ENCODE measurements around the gene PLCXD1. TPM values are rescaled to one million over a fixed set of nuclear protein-coding genes. Genes with fewer than 3 reads are reported as not detected.

The PLCXD1 gene
- total and polyA plus RNA-seq, 9 of the 15 experiments (the other 6 are each of a cell fraction or from before 2014, with no cell fraction given), result 6.0 to 60.2 (median 39.5) TPM

DNA sequence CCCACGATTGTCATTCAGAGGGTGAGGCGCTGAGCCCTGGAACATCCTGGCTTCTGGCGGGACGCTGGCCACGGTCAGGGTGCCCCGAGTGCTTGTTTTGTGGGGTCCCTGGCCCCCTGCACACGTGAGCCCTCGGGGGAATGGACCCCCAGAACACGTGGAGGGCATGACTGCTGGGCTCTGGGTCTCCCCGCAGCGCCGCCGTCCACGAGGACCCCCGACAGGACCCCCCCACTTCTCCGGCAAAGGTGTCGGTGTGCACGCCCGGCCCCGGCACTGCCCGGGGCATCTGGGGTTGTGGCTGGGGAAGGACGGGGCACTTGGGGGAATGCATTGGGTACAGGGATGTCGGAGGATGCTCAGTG, 51.3 kb downstream of the PLCXD1 start:
- Histone ChIP-seq H3K27me3 (ENCODE audit: control insufficient read depth in 2 of 2, insufficient read depth in 2 of 2, low read length in 2 of 2) (no peaks in the 10 kb centered on the region), H2AFZ (ENCODE audit: low read depth, low read length) (no peak overlapping the region), H3K36me3 (ENCODE audit: control insufficient read depth, insufficient read depth, low read length) (no peaks in the 10 kb centered on the region), H4K20me1 (replicated peaks; ENCODE audit: control insufficient read depth, insufficient read depth, low read length) (no peaks in the 10 kb centered on the region), H3K4me3 (no peak overlapping the region), H3K4me1 (replicated peaks in 1 of 2; ENCODE audit: control insufficient read depth in 2 of 2, insufficient read depth in 2 of 2, low read length in 2 of 2) (peaks cover 0 to 3% of the 10 kb centered on the region in 2 experiments; a peak in 2 of 5 replicates), H3K27ac (ENCODE audit: extremely low read depth, low read depth, low read length) (no peak overlapping the region), H3K4me2 (ENCODE audit: insufficient read depth, low read length) (no peak overlapping the region), H3K79me2 (ENCODE audit: control insufficient read depth, insufficient read depth, low read length) (no peaks in the 10 kb centered on the region), H3K9me1 (ENCODE audit: control insufficient read depth, insufficient read depth, low read length) (no peaks in the 10 kb centered on the region), H3K9ac (ENCODE audit: insufficient read depth in 1 of 2, low read depth in 2 of 2, low read length in 2 of 2) (no peak overlapping the region), H3K9me3 (replicated peaks; ENCODE audit: control insufficient read depth, insufficient read depth, low read depth, low read length) (no peaks in the 10 kb centered on the region)
- intact Hi-C loops (cut with micrococcal nuclease), result no loop called here
- TF ChIP-seq ZNF263 (CRISPR knock-in tag; IDR thresholded peaks at IDR 0.05; ENCODE audit: borderline replicate concordance) (no peak), EP300 (IDR thresholded peaks at IDR 0.05; ENCODE audit: low read length) (no peak), ZZZ3 (IDR thresholded peaks at IDR 0.05) (no peak)
- in situ Hi-C loops (cut with MboI), result no loop called here
- ChIA-PET POLR2A (no interaction called here), CTCF (ENCODE audit: low intra/inter-chr PET ratio) (no interaction called here)
- no peak for ATAC-seq
- DNase-seq (ENCODE audit: extremely low read depth in 1 of 4, low spot score in 3 of 4), result no peak
- FAIRE-seq, result no peak
- no TSS peak for BruUV-seq (replicated peaks)
- 91% methylated on average over 13 of the region's 23 CpGs for WGBS (ENCODE audit: insufficient coverage, low coverage, missing lambda C conversion rate)

DNA sequence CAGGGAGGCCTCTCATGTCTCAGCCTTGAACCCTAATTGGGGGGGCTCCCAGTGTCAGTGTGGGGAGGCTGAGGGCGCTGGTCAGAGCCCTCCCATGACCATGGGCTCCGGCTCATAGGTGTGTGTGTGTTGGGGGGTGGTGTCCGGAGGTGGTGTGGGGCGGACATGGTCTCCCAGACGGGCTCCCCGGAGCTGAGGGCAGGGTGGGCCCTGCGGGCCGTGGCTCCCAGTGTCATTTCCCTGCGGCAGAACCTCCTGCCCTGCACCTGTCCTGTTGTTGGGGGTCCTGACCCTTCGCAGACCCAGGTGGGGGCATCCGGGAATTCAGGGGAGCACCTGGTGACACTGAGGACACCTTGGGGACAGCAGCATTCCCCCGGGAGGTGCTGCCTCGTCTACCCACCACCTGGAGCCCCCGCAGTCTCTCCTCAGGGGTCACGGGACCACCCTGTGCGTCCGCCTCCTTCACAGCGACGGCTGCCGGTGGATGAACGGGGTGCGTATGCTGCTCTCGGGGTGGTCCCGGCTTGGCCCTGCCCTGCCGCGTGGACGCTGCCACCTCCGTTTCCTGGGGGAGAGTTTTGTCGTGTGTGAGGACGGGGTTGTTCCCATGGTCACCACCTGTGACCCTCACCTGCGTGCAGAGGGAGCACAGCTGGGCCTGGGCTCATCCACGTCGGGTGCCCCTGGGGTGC, 51.9 kb downstream of the PLCXD1 start:
- no TSS peak for BruUV-seq (replicated peaks)
- no peaks in the 10 kb centered on the region for H4K20me1 ChIP-seq (replicated peaks; ENCODE audit: control insufficient read depth, insufficient read depth, low read length)
- no peaks in the 10 kb centered on the region for H3K79me2 ChIP-seq (ENCODE audit: control insufficient read depth, insufficient read depth, low read length)
- no peaks in the 10 kb centered on the region for H3K36me3 ChIP-seq (ENCODE audit: control insufficient read depth, insufficient read depth, low read length)
- TF ChIP-seq ZNF3 (CRISPR knock-in tag; IDR thresholded peaks at IDR 0.05), result no peak
- TF ChIP-seq, protein P1, sequence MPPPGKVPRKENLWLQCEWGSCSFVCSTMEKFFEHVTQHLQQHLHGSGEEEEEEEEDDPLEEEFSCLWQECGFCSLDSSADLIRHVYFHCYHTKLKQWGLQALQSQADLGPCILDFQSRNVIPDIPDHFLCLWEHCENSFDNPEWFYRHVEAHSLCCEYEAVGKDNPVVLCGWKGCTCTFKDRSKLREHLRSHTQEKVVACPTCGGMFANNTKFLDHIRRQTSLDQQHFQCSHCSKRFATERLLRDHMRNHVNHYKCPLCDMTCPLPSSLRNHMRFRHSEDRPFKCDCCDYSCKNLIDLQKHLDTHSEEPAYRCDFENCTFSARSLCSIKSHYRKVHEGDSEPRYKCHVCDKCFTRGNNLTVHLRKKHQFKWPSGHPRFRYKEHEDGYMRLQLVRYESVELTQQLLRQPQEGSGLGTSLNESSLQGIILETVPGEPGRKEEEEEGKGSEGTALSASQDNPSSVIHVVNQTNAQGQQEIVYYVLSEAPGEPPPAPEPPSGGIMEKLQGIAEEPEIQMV (tag; conservative IDR thresholded peaks at IDR 0.05; ENCODE audit: low read depth), result no peak
- TF ChIP-seq CHD4 (IDR thresholded peaks at IDR 0.05; ENCODE audit: insufficient read depth, insufficient replicate concordance, low read depth, low read length, poor library complexity, severe bottlenecking), result no peak
- no peak for TF ChIP-seq ZNF785 (CRISPR knock-in tag; IDR thresholded peaks at IDR 0.05)
- TF ChIP-seq ZNF384 (IDR thresholded peaks at IDR 0.05; ENCODE audit: low read depth, low read length), result no peak
- TF ChIP-seq NR2C1 (IDR thresholded peaks at IDR 0.05), result no peak
- TF ChIP-seq NR2C1 (tag; IDR thresholded peaks at IDR 0.05), result no peak
- no peak for TF ChIP-seq HMGN3 (IDR thresholded peaks at IDR 0.05; ENCODE audit: borderline replicate concordance, extremely low read depth, insufficient read length, low read depth, low read length)
- TF ChIP-seq ZBED1 (IDR thresholded peaks at IDR 0.05), result no peak
- no peak for TF ChIP-seq CCAR2 (IDR thresholded peaks at IDR 0.05; ENCODE audit: low read depth, low read length)
- no peak for TF ChIP-seq TRIM24 (IDR thresholded peaks at IDR 0.05)
- no peak overlapping the region for H2AFZ ChIP-seq (ENCODE audit: low read depth, low read length)
- ATAC-seq, result no peak
- H3K4me1 ChIP-seq (replicated peaks in 1 of 2; ENCODE audit: control insufficient read depth in 2 of 2, insufficient read depth in 2 of 2, low read length in 2 of 2), result peaks cover 0 to 3% of the 10 kb centered on the region in 2 experiments; a peak in 2 of 5 replicates
- H3K4me3 ChIP-seq, result no peak overlapping the region
- no peaks in the 10 kb centered on the region for H3K27me3 ChIP-seq (ENCODE audit: control insufficient read depth in 2 of 2, insufficient read depth in 2 of 2, low read length in 2 of 2)
- H3K4me2 ChIP-seq (ENCODE audit: insufficient read depth, low read length), result no peak overlapping the region
- no peak overlapping the region for H3K9ac ChIP-seq (ENCODE audit: insufficient read depth in 1 of 2, low read depth in 2 of 2, low read length in 2 of 2)
- FAIRE-seq, result no peak
- intact Hi-C loops (cut with micrococcal nuclease) (no loop called here), in situ Hi-C loops (cut with MboI) (no loop called here)
- ChIA-PET CTCF (ENCODE audit: low intra/inter-chr PET ratio) (no interaction called here), POLR2A (no interaction called here)
- no peak for DNase-seq (ENCODE audit: extremely low read depth in 1 of 4, low spot score in 3 of 4)
- 78% methylated on average over 11 of the region's 33 CpGs for WGBS (ENCODE audit: insufficient coverage, low coverage, missing lambda C conversion rate)
- H3K9me3 ChIP-seq (replicated peaks; ENCODE audit: control insufficient read depth, insufficient read depth, low read depth, low read length), result no peaks in the 10 kb centered on the region
- H3K9me1 ChIP-seq (ENCODE audit: control insufficient read depth, insufficient read depth, low read length), result no peaks in the 10 kb centered on the region
- no peak overlapping the region for H3K27ac ChIP-seq (ENCODE audit: extremely low read depth, low read depth, low read length)
